Myocyte (in vitro differentiated cells): ENCODE measurements around the gene BRD3. TPM values are rescaled to one million over a fixed set of nuclear protein-coding genes. Genes with fewer than 3 reads are reported as not detected.
A peak's percentile ranks its signal among the peaks of the same experiment; 100 is the strongest.

ENCODE experiments used
- DNase-seq: peaks from one replicate; pipeline ENCODE4 v3.0.0-alpha.2; 2012; ENCODE audit warnings: low read depth
- total RNA-seq: library from RNA; depleted of rRNA; stranded (reverse); fragments of >200 nt; gene quantifications from 2 replicates; pipeline ENCODE4 v1.2.3, GENCODE V29; 2014

Gene BRD3
- total RNA-seq, 1 donor from 2014 or later, result 14.2 TPM

- DNase-seq, result peak; percentile 36
Observed at GRCh38 chr9:134066913-134067851, 644 bp downstream of the BRD3 start.

GRCh38 chr9:134066526-134066912 is 1.3 kb downstream of the BRD3 start:
- DNase-seq, result peak; percentile 24

- peak; percentile 38 for DNase-seq
Observed at GRCh38 chr9:134065612-134066419, 2.0 kb downstream of the BRD3 start.

- DNase-seq, result no peak
Observed at GRCh38 chr9:134064711-134065110, 3.1 kb downstream of the BRD3 start.

- DNase-seq, result no peak
Observed at GRCh38 chr9:134063571-134064450, 4.0 kb downstream of the BRD3 start.

- peak; percentile 38 for DNase-seq
Observed at GRCh38 chr9:134063088-134063570, 4.7 kb downstream of the BRD3 start.

- DNase-seq, result no peak
Observed at GRCh38 chr9:134062461-134063087, 5.3 kb downstream of the BRD3 start.

GRCh38 chr9:134061688-134062371 is 6.0 kb downstream of the BRD3 start:
- peak; percentile 95 for DNase-seq

GRCh38 chr9:134061019-134061687 is 6.7 kb downstream of the BRD3 start:
- DNase-seq, result no peak

GRCh38 chr9:134060546-134060945 is 7.3 kb downstream of the BRD3 start:
- DNase-seq, result no peak

GRCh38 chr9:134059661-134060395 is 8.0 kb downstream of the BRD3 start:
- no peak for DNase-seq

GRCh38 chr9:134059188-134059641 is 8.6 kb downstream of the BRD3 start:
- DNase-seq, result no peak

GRCh38 chr9:134058716-134059115 is 9.1 kb downstream of the BRD3 start:
- DNase-seq, result no peak

- no peak for DNase-seq
Observed at GRCh38 chr9:134057751-134058701, 9.8 kb downstream of the BRD3 start.

GRCh38 chr9:134057307-134057657 is 10.5 kb downstream of the BRD3 start:
- DNase-seq, result no peak

- no peak for DNase-seq
Observed at GRCh38 chr9:134056483-134057306, 11.1 kb downstream of the BRD3 start.
